Esophagus muscularis mucosa (tissue), 4 donors: Measurements from ENCODE around the gene ART3. TPM values are rescaled to one million over a fixed set of nuclear protein-coding genes. Genes with fewer than 3 reads are reported as not detected.
"Not testable (repeated sequence)": the region's sequence is repeated elsewhere in the genome, so short reads cannot be mapped to it uniquely, and the experiment has no call there.

Source experiments
- DNase-seq: peaks from one replicate; pipeline ENCODE4 v3.0.0-alpha.2; 2017; ENCODE audit errors: extremely low spot score
- H3K27ac ChIP-seq, 4 donors: fragments of 200-600 bp; sonication (generic); replicated peaks in 1 of 4; 1 replicate in 3 of 4; 2 replicates in 1 of 4; pipeline ENCODE4 v1.5.1; 2016 to 2019; ENCODE audit warnings: mild to moderate bottlenecking in 1 of 4
- H3K27me3 ChIP-seq, 4 donors: fragments of 200-600 bp; sonication (generic); one replicate each; pipeline versions ENCODE4 v1.5.1 to v1.6.0; 2016 to 2019
- H3K36me3 ChIP-seq, 4 donors: fragments of 200-600 bp; sonication (generic); one replicate each; pipeline ENCODE4 v1.5.1; 2016 to 2019
- H3K4me1 ChIP-seq, 4 donors: fragments of 200-600 bp; sonication (generic); one replicate each; pipeline ENCODE4 v1.5.1; 2016 to 2019
- H3K4me3 ChIP-seq, 4 donors: fragments of 200-600 bp; sonication (generic); 1 replicate in 2 of 4; 2 replicates in 2 of 4; pipeline ENCODE4 v1.5.1; 2016 to 2019; ENCODE audit warnings: mild to moderate bottlenecking in 4 of 4, moderate library complexity in 1 of 4
- H3K9me3 ChIP-seq, 4 donors: fragments of 200-600 bp; sonication (generic); 1 replicate in 3 of 4; 2 replicates in 1 of 4; pipeline ENCODE4 v1.5.1; 2016 to 2019
- EP300 ChIP-seq: sonication (generic); formaldehyde crosslinking; IDR thresholded peaks from one replicate; pipeline ENCODE4 v1.6.1; 2017; ENCODE audit warnings: antibody characterized with exemption
- POLR2A ChIP-seq: fragments of 450-650 bp; IDR thresholded peaks from one replicate; pipeline ENCODE4 v1.6.1; 2017; ENCODE audit warnings: antibody characterized with exemption, moderate library complexity, mild to moderate bottlenecking, low read depth
- POLR2AphosphoS5 ChIP-seq, 2 donors: sonication (generic); formaldehyde crosslinking; IDR thresholded peaks; one replicate each; pipeline ENCODE4 v1.6.1; 2017; ENCODE audit warnings: antibody characterized with exemption in 2 of 2
- WGBS: methylation state at CpG from one replicate; pipeline ENCODE4 v1.1.5; 2018; 5-methylcytosine and 5-hydroxymethylcytosine counted together
- intact Hi-C: fragments of 100-400 bp; cut with DNase I; formaldehyde crosslinking; loops from one replicate; pipeline ENCODE4 v1.15.1; 2023
- total RNA-seq, 4 donors: library from RNA; depleted of rRNA; stranded (reverse); fragments of >200 nt; gene quantifications; one replicate each; pipeline versions ENCODE4 v1.1.0 to v1.2.1, GENCODE V29; 2016
- TF ChIP-seq, protein P1 (sequence below), 3 experiments: fragments of 200-600 bp in 2 of 3; fragments of 450-650 bp in 1 of 3; sonication (generic) in 2 of 3; IDR thresholded peaks; one replicate each; pipeline ENCODE4 v1.5.1; 2017 to 2019; ENCODE audit warnings: antibody characterized with exemption in 3 of 3, mild to moderate bottlenecking in 2 of 3, moderate library complexity in 1 of 3

Gene ART3
- total RNA-seq, 4 donors from 2014 or later: 5.8 to 17.8 (median 8.9) TPM

GRCh38 chr4:76036855-76037254 is 37.7 kb upstream of the ART3 start:
- no peak overlapping the region for H3K4me3 ChIP-seq
- H3K27ac ChIP-seq: no peak overlapping the region
- TF ChIP-seq POLR2AphosphoS5 (IDR thresholded peaks at IDR 0.05) (no peak), POLR2A (no peak), EP300 (no peak)
- TF ChIP-seq, protein P1, sequence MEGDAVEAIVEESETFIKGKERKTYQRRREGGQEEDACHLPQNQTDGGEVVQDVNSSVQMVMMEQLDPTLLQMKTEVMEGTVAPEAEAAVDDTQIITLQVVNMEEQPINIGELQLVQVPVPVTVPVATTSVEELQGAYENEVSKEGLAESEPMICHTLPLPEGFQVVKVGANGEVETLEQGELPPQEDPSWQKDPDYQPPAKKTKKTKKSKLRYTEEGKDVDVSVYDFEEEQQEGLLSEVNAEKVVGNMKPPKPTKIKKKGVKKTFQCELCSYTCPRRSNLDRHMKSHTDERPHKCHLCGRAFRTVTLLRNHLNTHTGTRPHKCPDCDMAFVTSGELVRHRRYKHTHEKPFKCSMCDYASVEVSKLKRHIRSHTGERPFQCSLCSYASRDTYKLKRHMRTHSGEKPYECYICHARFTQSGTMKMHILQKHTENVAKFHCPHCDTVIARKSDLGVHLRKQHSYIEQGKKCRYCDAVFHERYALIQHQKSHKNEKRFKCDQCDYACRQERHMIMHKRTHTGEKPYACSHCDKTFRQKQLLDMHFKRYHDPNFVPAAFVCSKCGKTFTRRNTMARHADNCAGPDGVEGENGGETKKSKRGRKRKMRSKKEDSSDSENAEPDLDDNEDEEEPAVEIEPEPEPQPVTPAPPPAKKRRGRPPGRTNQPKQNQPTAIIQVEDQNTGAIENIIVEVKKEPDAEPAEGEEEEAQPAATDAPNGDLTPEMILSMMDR (IDR thresholded peaks at IDR 0.05): no peak
- WGBS: 87% methylated on average over 3 of the region's 3 CpGs
- no peaks in the 10 kb centered on the region for H3K9me3 ChIP-seq
- DNase-seq: no peak
- H3K4me1 ChIP-seq: peaks cover 0 to 5% (median 0%) of the 10 kb centered on the region in 4 donors
- H3K36me3 ChIP-seq: no peaks in the 10 kb centered on the region
- no peaks in the 10 kb centered on the region for H3K27me3 ChIP-seq
- intact Hi-C loops: no loop called here

DNA sequence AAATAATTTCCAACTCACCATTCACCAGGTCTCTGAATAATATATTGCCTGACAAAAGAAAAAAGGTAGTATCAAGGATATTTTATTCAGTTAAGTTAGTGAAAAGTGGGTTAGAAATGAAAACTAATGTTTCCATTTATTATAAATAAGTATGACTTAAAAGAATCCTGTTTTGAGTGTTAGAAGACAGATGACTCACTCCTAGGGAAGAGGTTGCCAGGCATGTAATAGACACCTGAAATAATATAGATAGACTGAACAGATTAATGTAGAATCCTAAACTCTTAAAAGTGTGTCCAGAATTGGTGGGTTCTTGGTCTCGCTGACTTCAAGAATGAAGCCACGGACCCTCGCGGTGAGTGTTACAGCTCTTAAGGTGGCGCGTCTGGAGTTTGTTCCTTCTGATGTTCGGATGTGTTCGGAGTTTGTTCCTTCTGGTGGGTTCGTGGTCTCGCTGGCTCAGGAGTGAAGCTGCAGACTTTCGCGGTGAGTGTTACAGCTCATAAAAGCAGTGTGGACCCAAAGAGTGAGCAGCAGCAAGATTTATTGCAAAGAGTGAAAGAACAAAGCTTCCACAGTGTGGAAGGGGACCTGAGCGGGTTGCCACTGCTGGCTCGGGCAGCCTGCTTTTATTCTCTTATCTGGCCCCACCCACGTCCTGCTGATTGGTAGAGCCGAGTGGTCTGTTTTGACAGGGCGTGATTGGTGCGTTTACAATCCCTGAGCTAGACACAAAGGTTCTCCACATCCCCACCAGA is 32.1 kb upstream of the ART3 start:
- DNase-seq, H3K4me3 ChIP-seq, H3K4me1 ChIP-seq, intact Hi-C loops, H3K27ac ChIP-seq, H3K9me3 ChIP-seq, H3K27me3 ChIP-seq, H3K36me3 ChIP-seq: not testable (repeated sequence)
- 78% methylated on average over 18 of the region's 18 CpGs for WGBS

DNA sequence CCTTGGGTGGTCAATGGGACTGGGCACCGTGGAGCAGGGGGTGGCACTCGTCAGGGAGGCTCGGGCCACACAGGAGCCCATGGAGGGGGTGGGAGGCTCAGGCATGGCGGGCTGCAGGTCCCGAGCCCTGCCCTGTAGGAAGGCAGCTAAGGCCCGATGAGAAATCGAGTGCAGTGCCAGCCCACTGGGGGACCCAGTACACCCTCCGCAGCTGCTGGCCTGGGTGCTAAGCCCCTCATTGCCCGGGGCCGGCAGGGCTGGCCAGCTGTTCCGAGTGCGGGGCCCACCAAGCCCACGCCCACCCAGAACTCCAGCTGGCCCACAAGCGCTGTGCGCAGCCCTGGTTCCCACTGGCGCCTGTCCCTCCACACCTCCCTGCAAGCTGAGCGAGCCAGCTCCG is 31.2 kb upstream of the ART3 start:
- WGBS: 99% methylated on average over 11 of the region's 18 CpGs
- H3K27me3 ChIP-seq, H3K9me3 ChIP-seq, H3K36me3 ChIP-seq, H3K4me1 ChIP-seq, intact Hi-C loops, H3K27ac ChIP-seq, DNase-seq, H3K4me3 ChIP-seq: not testable (repeated sequence)

DNA sequence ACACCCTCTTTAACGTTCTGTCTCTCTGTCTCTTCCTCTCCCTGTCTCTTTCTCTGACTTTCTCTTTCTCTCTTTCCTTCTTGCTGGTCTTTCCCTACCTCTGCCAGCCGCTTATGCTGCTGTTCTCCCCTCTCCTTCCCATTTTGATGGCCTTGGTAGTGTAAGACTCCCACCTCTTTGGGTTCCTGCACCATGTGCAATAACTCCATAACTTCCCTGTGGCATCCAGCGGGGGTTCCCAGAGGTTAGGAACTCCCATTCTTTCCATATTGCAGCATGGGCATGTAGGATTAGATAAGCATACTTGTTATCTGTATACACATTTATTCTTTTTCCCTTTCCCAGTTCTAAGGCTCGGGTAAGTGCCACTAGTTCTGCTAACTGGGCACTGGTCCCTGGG is 29.8 kb upstream of the ART3 start:
- 85% methylated on average over 4 of the region's 4 CpGs for WGBS
- H3K27ac ChIP-seq, intact Hi-C loops, H3K27me3 ChIP-seq, H3K4me1 ChIP-seq, H3K4me3 ChIP-seq, H3K9me3 ChIP-seq, H3K36me3 ChIP-seq, DNase-seq: not testable (repeated sequence)

- H3K4me1 ChIP-seq, H3K4me3 ChIP-seq, intact Hi-C loops, H3K36me3 ChIP-seq, DNase-seq, H3K9me3 ChIP-seq, H3K27ac ChIP-seq: not testable (repeated sequence)
- H3K27me3 ChIP-seq: peaks cover 0 to 11% (median 2%) of the 10 kb centered on the region in 4 donors
- WGBS: 93% methylated on average over 13 of the region's 17 CpGs
Observed at GRCh38 chr4:76049860-76050416, 24.6 kb upstream of the ART3 start.

DNA sequence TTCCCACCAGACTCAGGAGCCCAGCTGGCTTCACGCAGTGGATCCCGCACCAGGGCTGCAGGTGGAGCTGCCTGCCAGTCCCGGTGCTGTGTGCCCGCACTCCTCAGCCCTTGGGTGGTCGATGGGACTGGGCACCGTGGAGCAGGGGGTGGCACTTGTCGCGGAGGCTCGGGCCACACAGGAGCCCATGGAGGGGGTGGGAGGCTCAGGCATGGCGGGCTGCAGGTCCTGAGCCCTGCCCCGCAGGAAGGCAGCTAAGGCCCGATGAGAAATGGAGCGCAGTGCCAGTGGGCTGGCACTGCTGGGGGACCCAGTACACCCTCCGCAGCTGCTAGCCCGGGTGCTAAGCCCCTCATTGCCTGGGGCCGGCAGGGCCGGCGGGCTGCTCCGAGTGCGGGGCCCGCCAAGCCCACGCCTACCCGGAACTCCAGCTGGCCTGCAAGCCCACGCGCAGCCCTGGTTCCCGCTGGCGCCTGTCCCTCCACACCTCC is 23.9 kb upstream of the ART3 start:
- 96% methylated on average over 7 of the region's 27 CpGs for WGBS
- H3K27ac ChIP-seq, DNase-seq, intact Hi-C loops, H3K36me3 ChIP-seq, H3K4me1 ChIP-seq, H3K4me3 ChIP-seq, H3K9me3 ChIP-seq: not testable (repeated sequence)
- H3K27me3 ChIP-seq: peaks cover 0 to 11% (median 4%) of the 10 kb centered on the region in 4 donors

DNA sequence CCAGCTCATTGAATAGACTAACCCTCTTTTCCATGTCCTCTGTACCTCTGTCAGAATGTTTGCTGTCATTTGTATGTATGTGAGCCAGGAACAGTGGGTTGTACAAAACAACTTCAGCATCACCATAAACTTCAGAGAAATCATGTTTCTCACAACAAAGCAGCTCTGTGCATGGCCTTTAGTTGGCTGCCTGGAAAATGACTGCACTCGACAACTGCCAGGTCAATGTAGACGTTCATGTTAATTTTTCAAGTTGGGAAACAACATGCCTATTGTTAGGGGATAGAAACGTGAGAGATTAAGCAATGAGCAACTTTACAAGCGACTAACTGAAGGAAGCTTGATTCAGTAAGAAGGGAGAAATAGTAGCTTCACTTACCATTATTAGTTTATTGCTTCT is 20.8 kb upstream of the ART3 start:
- WGBS: 29% methylated on average over 4 of the region's 4 CpGs
- H3K27ac ChIP-seq: no peak overlapping the region
- no peaks in the 10 kb centered on the region for H3K9me3 ChIP-seq
- intact Hi-C loops: no loop called here
- H3K36me3 ChIP-seq: no peaks in the 10 kb centered on the region
- no peak for DNase-seq
- H3K4me1 ChIP-seq: no peaks in the 10 kb centered on the region
- TF ChIP-seq, protein P1 (IDR thresholded peaks at IDR 0.05): no peak
- TF ChIP-seq POLR2AphosphoS5 (IDR thresholded peaks at IDR 0.05) (no peak), EP300 (no peak), POLR2A (no peak)
- peaks cover 0 to 15% (median 4%) of the 10 kb centered on the region in 4 donors for H3K27me3 ChIP-seq
- no peak overlapping the region for H3K4me3 ChIP-seq
